Stimulated activated naive CD4-positive, alpha-beta T cell (primary cell): Measurements from ENCODE around the gene DCP2.

Experiments
- DNase-seq, 6 experiments: peaks; one replicate each; lab custom pipeline; 2025; lab: John Stamatoyannopoulos, UW

DCP2 gene

GRCh38 chr5:113044776-113045465 is 68.3 kb downstream of the DCP2 start:
- no peak for DNase-seq

GRCh38 chr5:113047234-113047633 is 70.6 kb downstream of the DCP2 start:
- DNase-seq: no peak

DNA sequence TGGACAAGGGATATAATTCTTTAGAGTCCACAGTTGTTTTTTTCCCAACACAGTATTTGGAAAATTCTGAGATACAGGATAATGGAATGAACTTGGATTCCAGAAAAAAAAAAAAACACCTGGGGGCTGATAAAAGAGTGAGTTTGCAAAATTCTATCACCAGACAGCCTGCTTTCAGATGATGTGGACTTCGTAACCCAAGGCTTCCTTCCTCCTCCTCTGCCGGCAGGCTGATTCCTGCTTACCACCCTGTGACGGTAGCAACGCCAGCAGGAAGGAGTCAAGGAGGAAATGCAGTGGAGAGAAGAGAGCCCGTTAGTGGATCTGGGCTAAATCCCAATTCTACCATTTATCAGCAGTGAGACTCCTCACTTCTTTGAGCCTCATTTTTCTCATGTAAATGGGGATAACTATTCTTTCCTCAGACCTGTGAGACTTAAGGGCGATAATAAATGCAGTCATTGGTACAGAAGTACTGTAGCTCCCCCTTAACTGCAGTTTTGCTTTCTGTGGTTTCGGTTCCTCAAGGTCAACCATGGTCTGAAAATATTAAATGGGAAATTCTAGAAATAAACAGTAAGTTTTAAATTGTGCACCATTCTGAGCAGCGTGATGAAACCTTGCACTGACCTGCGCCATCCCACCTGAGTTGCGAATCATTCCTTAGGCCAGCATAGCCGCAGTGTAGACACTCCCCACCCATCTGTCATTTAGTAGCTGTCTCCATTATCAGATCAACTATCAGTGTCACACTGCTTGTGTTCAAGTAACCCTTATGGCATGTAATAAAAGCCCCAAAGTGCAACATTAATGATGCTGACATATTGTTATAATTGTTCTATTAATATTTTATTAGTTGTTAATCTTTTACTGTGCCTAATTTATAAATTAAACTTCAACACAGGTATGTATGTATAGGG is 71.4 kb downstream of the DCP2 start:
- no peak for DNase-seq

GRCh38 chr5:113048931-113049330 is 72.3 kb downstream of the DCP2 start:
- DNase-seq: no peak

DNA sequence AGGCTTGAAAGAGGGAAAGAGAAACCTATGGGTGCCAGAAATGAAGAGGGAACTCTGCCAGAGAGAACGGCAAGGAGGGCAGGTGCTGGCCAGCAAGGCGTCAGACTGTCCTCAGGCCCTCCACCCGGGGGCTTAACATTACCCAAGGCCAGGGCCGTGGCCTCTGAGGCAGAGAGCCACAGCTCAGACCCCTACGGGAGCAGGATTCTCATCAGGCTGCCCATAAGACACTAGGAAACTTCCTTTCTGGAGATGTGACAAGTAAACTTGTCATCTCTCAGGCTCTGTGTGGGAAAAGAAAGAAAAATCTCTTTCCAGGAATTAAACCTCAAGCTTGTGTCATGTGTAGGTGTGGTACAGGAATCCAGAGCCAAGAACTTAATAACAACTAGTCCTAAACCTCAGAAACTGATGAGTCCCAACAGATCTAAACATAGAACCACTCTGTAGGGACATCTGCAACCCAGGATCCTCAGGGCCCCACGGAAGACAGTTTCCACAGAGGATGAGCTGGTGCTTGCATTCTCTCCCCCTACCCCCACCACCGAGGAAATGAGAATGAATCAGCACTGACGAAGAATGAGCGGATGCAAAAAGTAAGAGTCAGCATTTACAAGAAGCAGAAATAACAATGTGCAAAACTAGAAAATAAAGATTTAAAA is 74.3 kb downstream of the DCP2 start:
- no peak for DNase-seq

GRCh38 chr5:113052041-113052795 is 75.6 kb downstream of the DCP2 start:
- no peak for DNase-seq

DNA sequence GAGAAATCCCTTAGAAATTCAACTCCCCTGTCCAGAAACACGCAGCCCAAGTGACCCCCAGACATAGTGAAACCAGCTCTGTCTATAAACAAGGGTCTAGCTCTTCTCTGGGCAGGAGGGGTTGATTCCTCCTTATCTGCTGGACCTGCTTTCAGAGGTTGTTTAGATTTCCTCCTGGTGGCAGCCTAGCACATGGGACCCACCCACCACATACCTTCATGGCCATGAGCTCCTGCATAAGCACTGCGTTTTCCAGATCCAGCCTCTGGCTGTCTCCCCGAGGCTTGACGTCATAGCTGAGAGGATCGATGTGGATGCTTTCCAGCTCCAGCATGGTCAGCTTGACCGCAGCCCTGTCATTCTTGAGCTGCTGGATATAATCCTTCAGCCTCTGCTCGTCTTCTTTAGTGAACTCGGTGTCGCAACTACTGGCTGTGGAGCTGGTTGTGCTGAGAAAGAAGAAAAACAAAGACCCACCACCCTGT is 77.0 kb downstream of the DCP2 start:
- no peak for DNase-seq

DNA sequence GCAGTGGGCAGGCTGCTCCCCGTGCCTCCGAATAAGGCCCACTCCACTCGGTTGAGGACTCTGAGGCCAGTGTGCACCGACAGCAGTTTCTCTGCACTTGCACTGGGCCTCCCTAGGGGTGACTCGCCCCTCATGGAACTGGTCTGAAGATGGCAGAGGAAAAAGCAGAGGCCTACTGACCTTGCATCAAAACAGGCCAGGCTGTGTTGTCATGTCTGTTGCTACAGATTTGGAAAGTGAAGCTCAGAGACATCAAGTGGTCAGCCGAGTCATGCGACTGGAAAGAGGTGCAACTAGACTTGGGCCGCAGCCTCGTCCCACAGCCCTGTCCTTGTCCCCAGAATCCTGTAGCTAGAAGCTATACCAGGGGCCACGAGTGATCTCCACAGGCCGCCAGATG is 78.3 kb downstream of the DCP2 start:
- DNase-seq: no peak

- no peak for DNase-seq
Observed at GRCh38 chr5:113056988-113057387, 80.4 kb downstream of the DCP2 start.

GRCh38 chr5:113057557-113057984 is 81.0 kb downstream of the DCP2 start:
- no peak for DNase-seq

DNA sequence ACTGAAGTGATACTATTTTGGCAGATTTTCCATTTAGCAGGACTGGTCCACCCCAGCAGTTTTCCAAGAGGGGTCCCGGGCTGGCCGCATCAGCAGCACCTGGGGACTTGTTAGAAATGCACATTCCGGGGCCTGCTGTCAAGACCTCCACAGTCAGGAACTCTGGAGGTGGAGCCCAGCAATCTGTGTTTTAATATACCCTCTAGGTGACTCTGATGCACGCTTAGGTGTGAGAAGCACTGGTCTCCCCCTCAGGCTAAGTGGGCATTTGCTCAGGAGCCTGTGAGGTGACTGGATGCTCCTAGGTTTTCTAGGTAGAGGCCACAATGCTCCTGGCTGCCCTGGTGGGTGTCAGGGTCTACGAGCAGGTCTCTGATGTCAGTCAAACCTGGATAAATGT is 81.7 kb downstream of the DCP2 start:
- DNase-seq: no peak

DNA sequence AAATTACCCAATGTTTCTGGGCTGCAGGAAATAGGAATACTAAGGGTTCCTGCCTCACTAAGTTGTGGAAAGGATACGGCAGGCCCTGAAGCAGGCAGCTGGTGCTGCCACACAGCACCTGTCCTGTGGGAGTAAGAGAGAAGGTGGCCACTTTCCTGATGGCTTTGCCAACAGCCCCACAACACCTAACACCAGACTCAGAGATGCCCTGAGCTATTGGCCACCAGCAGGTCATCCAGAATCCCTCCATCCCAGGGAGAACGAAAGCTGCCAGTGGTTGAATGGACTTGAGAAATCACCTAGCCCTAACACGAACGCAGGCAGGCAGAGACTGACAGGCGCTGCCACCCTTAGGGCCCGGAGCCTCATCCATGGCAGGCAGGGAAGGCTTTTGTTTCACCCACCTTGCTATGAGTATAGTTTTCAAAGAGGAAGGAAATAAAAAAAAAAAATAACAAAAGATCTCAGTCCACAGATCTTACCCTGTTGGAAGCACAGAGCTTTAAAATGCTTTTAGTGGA is 82.2 kb downstream of the DCP2 start:
- DNase-seq: peak in 1 of 6 experiments; percentile 3

DNA sequence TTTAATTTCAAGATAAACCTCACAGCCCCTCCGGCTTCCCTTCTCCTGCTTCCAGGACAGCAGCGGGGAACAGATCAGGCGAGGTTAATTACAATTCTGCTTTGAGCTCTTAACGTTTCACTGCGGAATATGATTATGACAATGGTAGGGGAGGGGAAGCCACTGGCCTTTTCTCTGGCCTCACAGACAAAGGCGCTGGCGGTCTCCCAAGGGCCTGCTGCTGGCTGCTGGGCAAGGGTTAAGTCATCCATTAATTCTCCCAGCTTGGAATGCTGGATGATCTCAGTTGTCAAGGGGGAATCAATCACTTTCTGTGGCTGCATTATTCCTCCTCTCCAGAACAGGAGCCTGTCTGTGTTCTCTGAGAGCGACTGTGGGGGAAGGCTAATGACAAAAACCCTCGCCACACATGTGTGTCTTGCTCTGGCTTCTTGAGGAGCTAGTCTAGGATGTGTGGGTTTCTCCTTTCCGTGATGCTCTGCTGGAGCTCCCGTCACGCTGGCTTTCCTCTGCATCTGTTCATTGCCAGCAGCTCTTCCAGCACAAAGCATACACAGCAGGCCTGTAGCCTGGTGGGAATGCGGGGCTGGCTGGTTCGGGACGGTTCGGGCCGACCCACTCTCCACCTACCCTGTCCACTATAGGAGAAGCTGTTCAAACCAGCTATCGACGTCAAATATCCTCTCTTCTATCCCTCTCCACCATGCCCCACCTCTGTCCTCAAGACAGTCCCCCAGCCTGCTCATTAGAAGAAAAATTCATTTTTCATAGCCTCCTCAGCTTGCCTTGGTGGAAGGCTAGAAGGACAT is 82.8 kb downstream of the DCP2 start:
- no peak for DNase-seq

DNA sequence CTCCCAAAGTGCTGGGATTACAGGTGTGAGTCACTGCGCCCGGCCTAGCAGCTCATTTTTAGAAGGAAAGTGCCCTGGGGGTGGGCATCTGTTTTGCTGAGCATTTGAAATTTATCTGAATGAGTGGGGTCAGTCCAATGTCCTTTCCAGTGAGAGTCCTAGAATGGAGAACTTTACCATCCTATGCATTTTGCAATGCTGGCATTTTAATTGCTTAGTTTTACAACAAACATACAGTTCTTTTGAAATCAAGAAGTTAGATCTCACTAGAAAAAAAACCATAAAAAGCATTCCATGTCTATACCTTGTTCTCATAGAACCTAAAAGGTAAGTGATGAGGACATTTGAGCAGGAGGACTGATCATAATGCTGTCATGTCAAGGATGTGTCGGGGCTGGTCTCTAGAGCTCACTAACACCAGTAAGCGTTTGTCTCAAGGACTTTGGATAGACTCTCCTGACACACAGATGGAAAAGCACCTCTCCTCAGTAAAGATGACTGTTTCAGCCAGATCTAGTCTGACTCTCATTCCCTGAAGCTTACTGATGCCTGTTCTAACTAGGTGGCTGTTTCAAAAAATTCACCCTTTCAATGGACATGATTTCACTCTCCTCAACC is 83.9 kb downstream of the DCP2 start:
- DNase-seq: no peak

DNA sequence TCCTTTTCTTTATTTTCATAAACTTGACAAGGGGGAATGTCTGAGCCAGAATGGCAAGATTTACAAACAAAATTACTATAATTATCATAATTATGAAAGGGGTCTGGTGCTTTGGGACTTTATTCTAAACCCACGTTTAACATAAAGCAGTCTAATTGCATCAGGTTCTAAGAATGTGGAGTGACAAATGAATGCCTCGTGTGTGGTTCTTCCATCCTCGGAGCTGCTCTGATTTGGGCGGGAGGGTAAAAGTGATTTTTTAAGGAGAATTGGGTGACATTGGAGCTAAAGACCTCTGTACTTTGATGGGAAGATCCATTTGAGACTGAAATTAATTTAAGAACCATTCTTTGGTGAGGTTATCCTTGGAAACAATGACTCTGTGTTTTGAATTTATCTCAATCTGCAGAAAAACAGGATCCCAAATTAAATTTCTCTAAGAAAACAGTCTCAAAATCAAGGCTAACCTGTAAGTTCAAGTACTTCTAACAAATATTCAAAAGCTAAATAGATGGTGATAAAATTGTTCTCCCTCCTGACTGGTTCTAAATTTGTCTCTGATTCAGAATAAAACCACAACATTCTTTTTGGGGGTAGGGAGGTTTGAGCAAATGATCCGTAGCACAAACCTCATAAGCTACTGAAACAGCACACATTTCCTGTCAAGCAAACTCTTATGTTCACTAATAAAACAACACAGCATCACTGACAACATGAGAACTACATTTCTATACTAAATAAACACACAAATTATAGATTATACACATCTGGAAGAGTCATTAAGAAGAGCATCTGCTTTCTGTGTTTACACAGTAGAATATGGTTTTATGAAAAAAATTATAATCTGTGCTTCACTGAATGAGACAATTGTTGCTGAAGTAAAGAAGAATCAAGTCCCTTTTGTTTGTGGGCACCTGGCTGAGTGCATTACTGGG is 85.5 kb downstream of the DCP2 start:
- DNase-seq: peak in 2 of 6 experiments; percentile 16 to 17

DNA sequence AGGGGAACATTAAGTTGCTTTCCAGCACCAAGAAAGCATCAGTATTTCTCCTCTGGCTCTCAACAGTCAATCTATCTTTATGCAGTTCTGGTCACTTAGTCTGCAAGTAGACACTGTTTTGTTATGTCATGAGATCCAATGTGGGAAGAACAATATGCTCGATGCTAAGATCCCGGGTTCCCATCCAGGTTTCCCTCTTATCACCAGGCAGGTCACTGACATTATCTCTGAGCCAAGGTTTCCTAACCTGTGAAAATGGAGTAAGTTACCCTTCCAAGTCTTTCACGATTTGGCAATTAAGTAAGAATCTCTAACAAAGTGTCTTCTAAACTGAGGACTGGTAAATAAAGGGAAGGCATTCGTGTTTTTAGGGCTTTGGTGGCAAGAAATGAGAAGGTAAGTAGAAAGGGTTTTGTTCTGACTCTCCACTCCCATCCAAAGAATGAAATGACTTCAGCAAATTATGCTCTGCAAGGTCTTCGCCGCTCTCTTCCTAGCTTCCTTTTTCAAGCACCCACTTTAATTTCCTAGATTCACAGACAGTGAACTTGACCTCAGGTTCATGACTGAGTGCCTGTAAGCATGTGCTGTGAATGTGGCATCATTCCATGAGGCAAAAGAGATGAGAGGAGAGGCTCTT is 86.4 kb downstream of the DCP2 start:
- no peak for DNase-seq

DNA sequence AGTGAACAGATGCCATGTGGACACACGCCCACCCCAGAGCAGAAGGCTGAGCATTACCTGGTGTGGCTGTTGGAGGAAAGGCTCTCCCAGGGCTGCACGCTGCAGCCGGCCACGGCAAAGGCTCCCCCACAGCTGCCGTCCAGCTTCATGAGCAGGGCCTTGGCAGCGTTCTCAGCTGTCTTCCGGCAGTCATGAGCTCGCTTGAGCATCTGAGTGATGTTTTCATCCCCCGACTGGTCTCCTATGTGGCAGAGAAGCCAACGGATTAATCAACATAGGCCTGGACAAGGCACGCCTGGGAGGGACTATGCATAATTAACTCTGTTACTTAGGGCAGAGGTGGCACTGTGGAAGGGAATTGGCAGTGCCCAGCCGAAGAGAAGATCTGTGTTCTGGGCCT is 87.3 kb downstream of the DCP2 start:
- DNase-seq: no peak

GRCh38 chr5:113064806-113065205 is 88.2 kb downstream of the DCP2 start:
- DNase-seq: no peak

DNA sequence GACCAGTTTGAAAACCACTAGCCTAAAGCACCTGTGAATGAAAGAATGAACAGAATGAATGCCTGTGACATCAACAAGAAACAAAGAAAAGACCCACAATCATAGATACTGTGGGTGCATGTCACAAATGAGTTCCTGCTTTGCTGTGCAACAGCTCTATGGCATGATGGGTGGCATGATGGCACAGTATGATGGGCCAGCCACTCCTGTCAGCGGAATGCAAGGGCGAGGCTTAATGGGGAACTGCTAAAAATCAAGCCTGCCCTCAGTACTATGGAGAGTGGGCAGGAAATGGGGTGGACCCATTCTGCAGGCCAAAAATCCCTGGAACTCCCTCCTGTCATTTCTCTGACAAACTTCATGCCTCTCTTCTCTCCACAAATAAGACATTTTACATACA is 89.0 kb downstream of the DCP2 start:
- no peak for DNase-seq
